ENCODE results near the gene VEGFA.

Gene VEGFA

DNA sequence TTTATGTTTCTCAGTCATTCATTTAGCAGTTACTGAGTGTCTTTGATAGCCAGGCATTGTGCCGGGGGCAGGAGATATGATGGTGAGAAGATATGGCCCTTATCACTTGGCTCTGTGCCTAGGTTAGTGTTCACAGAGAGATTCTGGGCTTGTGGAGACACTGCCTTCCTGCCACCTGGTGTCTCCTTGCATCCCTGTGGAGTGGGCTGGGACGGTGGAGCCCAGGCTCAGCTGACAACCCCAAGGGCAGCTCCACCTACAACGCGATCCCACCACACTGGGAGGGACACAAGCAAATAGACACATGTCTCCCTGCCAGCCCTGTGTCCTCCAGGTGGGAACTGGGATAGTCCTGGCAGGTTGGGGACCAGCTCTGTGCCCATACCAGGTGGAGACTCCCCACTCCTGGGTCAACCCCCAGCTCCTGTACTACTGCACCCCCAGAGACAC lies 30.3 kb upstream of the VEGFA start:
- DNase-seq: peak; percentile 38

DNA sequence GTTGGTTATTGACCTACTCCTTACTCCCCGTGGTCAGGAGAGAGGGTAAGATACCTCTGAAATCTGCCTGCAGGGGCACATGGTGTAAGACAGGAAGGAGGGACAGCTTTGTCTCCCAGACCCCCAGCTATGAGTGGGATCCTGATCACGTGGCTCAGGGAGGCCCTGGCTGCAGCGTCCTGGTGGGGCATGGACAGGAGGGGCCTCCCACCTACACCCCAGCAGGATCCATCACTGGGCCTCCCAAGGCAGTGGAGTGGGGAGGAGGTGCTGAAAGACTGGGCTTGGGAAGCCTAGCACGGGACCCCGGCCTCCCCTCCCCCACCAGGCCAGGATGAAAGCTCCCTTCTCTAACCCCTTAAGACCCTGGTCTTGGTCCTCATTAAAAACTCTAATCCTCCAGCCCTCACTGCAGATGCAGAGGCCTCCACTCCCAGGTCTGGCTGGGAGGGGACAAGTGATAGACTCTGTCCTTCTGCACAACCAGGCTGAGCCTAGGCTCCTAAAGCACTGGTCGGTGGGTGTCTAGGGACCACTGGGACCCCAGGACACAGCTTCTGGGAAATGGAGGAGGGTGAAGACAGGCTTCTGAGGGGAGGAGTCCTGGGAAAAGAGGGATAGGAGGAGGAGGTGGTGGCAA lies 29.6 kb upstream of the VEGFA start:
- peak; percentile 49 for DNase-seq

DNA sequence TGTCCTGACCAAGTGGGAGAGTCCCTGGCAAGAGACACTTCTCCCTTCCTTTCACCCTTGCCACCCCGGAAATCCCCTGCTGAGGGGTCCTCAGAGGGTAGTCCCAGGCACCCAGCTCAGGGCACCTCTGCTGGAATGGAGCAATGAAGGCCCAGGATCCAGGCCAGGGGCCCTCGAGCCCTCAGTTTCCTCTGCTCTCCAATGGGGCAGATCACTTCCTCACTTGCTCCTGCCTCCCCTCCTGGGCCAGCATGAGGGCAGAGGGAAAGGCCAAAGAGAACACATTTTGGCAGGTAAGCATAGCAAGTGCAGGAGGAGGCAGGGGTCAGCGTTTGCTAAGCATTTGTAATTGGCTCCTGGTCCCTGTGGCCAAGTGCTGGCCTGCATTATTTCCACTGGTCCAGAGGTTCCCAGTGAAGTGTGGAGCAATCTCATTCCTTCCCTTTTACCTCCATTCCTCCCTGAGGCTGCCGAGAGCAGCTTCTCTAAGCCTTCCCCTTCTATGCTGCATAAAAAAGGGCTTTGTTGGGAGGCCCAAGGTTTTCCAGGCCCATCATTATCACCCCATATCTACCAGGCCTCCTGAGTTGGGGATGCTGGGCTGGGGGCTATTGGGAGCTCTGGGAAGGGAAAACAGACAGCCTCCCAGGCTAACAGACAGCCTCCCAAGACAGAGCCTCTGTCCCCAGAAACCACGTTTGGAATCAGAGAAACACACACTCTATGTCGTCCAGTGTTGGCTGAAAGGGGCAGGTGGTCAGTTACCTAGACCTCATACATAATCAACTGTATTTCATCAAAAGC lies 28.8 kb upstream of the VEGFA start:
- peak; percentile 59 for DNase-seq

DNA sequence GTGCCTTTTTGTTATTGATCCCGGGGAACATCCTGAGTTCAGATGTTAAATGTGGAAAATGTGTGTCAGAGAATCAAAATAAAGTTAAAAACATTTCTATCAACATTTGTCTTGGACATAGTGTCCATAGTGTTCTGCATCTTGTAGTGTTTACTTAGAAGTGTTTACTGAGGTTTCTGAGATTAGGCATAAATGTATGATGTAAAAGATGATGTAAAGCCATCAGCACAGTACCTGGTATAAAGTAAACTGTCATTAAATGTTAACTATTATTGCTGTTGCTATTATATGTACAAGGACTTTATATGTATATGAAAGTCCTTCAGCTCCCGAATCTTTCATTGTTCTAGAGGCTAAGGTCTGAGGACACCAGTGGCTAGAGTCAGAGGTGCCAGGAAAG lies 28.2 kb upstream of the VEGFA start:
- DNase-seq: no peak

DNA sequence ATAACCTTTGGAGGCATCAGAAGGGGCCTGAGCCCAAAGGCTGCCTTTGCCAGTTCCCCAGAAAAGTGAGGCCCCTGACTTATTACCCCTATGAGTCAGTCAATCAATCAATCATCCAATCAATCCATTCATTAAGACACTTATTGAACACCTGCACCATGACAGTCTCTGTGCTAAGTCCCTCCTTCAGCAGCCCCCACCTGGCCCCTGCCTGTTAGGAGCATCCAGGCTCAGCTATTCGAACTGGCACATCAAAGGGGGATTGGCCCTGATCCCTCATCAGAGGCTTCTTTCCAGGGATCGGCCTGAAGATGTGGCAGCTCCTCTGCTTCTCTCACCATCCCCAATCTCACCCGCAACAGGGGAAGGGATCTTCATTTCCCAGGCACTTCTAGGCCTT lies 27.7 kb upstream of the VEGFA start:
- DNase-seq: peak; percentile 43

- peak; percentile 40 for DNase-seq
Measured at GRCh38 chr6:43742931-43743632, 26.9 kb upstream of the VEGFA start.

DNA sequence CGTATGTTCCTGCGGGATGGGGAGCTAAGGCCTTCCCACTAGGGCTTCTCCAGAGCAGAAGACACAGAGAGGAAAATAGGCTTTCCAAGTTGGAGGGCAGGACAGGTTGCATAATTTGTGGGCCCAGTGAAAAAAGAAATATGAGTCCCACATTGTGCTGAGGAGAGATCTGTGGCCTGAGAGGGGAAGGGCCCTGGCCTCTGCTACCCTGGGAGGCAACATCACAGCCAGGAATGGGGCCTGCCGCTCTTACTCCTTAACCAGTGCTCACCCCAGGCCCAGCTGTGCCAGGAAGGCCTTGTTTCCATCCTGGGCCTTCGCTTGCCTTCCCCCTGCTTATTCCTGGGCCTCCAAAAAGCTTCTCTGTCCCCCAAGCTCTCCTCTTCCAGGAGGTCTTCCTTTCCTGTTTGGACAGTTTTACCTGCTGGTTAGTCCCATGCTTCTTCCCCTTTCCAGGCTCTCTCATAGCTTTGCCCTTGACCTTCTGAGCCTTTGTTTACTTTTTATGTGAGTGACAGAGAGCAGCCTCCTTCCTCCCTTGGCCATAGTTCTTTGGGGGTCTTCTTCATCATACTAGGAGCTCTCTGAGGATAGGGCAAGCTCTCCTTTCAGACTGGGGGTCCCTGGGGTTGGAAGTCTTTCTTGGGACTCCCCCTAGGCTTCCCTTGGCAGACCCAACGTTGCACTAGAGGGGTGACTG lies 26.2 kb upstream of the VEGFA start:
- peak; percentile 42 for DNase-seq

GRCh38 chr6:43744491-43744890 lies 25.5 kb upstream of the VEGFA start:
- peak; percentile 30 for DNase-seq

DNA sequence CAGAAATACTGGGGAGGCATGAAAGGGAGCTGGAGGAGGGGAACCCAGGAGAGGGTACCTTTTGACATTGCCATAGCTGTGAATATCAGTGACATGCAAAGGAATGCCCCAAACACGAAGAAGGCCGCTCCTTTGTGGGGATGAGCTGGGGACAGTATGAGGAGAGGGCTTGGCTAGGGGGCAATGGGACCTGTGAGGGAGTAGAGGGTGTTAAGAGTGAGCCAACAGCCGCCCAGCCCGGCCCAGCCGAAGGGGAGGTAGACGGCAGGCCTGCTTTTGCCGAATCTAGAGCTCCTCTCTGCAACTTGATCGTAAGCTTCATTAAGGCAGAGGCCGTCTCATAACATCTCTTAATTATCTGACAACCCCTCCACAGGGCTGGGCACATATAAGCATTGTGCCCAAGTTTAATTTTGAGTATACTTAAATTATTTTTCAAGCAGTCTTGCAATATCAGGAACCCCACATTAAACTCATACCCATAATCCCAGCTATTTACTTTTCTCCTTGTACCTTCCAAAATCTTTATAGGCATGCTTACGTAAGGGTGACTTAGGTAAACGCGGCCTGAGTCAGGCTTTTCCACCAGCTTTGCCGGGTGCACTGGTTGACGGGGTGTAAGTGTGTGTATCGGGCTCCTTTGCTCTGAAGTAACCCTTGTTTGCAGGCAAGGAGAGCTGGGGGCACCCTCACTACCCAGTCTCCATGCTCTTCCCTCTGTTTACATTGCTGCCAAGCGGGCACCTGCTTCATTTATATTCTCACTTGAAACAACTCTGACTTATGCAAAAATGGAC lies 24.9 kb upstream of the VEGFA start:
- DNase-seq: peak; percentile 40

DNA sequence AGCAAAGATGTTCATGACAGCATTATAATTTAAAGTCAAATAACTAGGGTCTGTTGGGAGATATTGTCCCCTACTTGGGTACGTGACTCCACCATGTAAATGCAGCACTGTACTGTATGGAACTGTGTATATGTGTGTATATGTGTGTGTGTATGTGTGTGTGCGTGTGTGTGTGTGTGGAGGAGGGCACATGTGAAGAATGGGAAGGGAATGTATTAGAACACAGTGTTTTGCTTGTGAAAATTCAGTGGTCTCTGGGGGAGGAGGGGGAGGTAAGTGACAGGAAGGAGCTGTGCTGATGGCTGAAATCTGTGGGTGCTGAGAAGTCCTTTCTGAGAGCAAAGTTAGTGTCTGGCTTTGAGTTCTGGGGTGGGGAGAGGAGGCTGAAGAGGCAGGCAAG lies 23.9 kb upstream of the VEGFA start:
- no peak for DNase-seq

DNA sequence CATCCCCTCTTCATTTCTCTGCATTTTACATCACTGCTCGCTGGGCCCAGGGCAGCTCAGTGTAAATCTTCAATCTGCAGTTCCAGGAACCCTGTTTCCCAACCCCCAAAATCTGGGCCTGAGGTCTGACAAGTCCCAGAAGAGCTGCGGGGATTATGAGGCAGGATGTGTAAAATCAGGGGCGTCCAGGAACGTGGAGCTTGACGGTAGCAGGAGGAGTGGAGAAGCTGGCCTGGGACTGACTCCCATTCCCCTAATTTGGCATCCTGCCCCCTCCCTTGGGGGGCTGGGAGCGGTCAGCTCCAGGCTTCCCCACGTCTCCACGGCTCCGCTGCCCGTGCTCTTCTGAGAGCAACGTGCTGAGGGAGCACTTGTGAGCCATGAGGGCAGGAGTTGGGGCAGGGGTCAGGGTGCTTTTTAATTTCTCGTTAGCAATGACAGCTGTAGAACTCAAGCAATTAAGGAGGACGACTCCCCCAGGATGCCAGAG lies 23.4 kb upstream of the VEGFA start:
- DNase-seq: peak; percentile 48

DNA sequence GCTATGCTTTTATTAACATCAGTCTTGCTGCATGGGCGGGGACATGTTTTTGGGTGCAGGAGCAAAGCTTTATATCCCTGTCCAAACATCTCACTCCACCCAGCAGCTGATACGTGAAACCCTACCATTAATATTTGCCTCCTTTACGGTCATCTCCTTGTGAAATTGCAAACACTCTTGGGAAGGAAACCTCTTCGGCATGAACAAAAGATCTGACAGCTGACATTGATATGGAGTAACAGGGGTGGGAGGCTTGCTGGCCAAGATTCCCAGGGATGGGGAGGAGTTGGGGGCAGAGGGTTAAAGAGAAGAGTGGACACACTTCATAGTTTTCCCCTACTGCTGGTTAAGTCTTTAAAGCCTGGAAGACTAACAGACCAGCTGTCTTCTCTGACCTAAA lies 22.2 kb upstream of the VEGFA start:
- peak; percentile 18 for DNase-seq

GRCh38 chr6:43748765-43749164 lies 21.2 kb upstream of the VEGFA start:
- DNase-seq: no peak

- no peak for DNase-seq
Measured at GRCh38 chr6:43749461-43749860, 20.6 kb upstream of the VEGFA start.

DNA sequence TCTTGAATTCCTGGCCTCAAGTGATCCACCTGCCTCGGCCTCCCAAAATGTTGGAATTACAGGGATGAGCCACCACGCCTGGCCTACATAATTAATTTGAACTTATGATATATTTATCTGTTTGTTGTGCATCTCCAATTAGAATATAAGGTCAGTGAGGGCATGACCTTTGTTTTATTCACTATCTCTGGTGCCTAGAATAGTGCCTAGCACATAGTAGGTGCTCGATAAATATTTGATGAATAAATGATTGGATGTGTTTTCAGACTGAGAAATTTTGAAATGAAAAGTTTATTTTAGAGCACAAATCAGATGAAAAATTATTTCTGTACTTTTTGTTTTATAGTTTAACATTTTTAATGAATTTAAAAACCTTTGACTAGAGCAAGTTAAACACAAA lies 19.4 kb upstream of the VEGFA start:
- DNase-seq: no peak

DNA sequence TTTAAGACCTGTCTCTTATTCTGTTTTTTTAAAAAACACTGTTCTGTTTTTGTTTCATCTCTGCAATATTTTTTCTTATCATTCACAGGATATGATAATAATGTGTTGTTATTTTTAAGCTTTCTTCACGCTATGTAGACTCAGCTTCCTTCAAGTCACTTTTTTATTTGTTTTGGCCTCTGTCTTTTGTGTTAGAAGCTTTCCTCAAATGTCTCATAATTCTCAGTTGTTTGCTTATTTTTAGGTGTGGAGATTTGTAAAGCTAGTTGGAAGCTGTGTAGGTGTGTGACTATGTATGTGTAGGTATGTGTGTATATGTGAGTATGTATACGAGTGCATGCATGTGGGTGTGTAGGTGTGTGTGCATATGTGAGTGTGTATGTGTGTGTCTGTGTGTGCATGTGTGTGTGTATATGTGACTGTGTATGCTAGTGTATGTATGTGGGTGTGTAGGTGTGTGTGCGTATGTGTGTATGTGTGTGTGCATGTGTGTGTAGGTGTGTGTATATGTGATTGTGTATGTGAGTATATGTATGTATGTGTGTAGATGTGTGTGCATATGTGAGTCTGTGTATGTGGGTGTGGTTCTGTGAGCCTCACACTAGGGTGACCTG lies 16.3 kb upstream of the VEGFA start:
- no peak for DNase-seq

DNA sequence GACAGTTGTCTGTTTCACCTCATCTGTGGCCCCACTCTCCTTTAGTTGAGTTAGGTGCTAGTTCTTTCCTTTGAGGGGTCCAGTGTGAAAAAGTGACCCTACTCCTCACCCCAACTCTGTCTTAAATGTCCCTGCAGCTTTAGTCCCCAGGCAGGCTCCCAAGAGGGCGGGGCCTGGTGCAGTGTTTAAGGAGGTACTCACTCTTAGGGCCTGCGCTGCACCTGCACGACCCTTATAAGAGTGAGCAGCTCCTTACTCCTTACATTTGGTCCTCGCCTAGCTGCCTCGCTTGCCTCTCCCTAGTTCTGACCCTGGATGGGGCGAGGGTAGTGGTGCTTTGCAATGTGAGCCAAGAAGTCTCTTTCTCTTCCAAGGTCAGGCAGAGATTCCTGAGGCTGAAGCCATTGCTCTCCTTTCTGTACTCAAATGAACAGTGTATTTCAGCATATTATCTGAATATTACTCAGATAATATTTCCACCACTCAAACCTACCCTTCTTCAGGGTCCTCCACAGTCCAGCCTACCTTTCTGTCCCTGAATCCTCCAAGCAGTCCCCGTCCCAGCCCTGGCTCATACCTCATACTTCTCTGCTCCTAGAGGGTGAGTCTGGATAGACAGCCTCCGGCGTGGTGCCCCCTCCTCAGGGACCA lies 11.9 kb upstream of the VEGFA start:
- no peak for DNase-seq

DNA sequence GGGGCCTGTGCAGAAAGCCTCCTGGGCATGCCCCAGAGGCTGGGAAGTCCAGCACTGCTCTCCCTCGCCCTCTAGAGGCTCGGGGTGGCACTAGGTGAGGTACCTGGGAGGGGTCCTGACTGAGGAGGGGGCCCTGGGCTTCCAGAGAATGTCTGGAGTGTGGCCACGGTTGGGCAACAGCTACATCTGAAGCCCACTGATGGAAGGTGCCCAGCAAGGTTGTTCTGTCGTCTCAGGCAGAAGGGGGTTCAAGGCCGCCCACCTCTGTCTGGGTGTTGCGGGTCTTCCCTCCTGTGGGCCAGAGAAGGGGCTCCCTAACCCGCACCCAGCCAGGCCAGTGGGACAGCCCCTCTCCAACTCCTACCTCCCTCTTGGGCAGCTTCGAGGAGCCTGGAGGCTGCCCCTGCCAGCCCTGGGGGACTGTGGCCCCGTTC lies 11.4 kb upstream of the VEGFA start:
- peak; percentile 65 for DNase-seq

DNA sequence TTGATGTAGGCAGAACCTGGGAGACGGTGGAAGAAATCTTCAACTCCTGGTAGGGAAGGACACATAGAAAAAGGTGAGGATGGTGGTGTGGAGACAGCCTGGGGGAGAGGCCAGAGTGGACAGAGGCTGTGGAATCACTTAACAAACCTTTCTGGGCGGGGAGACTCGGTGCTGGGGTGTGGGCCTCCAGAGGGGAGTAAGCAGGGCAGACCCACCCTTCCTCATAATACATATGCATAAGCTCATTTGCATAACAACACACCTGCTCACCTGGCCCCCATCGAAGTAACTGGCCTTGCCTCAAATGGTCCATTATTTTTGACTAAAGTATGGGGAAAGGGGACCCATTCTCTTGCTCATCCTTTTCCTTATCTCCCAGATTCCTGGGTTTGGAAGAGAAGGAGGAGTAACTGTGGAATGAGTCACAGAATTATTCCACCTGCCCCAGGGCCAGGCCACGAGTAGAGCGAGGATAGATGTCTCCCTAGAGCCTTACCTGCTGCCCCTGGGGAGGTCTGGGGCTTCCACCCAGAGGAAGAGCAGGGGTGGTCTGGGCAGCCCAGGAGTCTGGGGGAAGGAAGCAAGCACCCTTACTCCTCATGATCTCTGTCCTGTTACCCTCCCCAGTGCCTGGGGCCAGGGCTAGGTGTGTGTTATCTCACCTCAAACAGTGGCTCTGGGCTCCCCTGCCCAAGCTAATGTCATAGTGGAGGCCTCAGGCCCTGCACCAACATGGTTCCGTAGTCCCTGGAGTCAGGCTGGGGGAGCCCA lies 10.7 kb upstream of the VEGFA start:
- peak; percentile 64 for DNase-seq

- no peak for DNase-seq
Measured at GRCh38 chr6:43759907-43760206, 10.2 kb upstream of the VEGFA start.
